GM23338 (cell line): Measurements from ENCODE around the gene PSMD2. TPM values are rescaled to one million over a fixed set of nuclear protein-coding genes. Genes with fewer than 3 reads are reported as not detected.

Experiments
- ATAC-seq: fragments of 200-7000 bp; cut with Tn5 transposase; 3 replicates; pipeline ENCODE4 v1.9.1; 2020
- DNase-seq: peaks from one replicate; pipeline ENCODE4 v3.0.0-alpha.2; 2015; ENCODE audit warnings: low spot score
- H2AFZ ChIP-seq: fragments of 200-600 bp; sonication (generic); 2 replicates; pipeline ENCODE4 v1.8.0; 2016; ENCODE audit warnings: antibody characterized with exemption, mild to moderate bottlenecking, moderate library complexity
- H3F3A ChIP-seq: fragments of 200-600 bp; sonication (generic); replicated peaks from 2 replicates; pipeline ENCODE4 v1.8.0; 2017; ENCODE audit warnings: antibody characterized with exemption, mixed run types, low read depth
- H3K27ac ChIP-seq: fragments of 200-600 bp; sonication (generic); 2 replicates; pipeline ENCODE4 v1.6.1; 2016; ENCODE audit warnings: low read depth
- H3K27me3 ChIP-seq: fragments of 200-600 bp; sonication (generic); 2 replicates; pipeline ENCODE4 v1.8.0; 2016; ENCODE audit warnings: mild to moderate bottlenecking, mixed run types, moderate library complexity; ENCODE audit not compliant: insufficient read depth
- H3K36me3 ChIP-seq: fragments of 200-600 bp; sonication (generic); 2 replicates; pipeline ENCODE4 v1.8.0; 2016; ENCODE audit warnings: mild to moderate bottlenecking; ENCODE audit not compliant: insufficient read depth
- H3K4me1 ChIP-seq: fragments of 200-600 bp; sonication (generic); 2 replicates; pipeline ENCODE4 v1.8.0; 2016; ENCODE audit warnings: mild to moderate bottlenecking, moderate library complexity; ENCODE audit not compliant: insufficient read depth
- H3K4me2 ChIP-seq: fragments of 200-600 bp; sonication (generic); 2 replicates; pipeline ENCODE4 v1.7.1; 2017; ENCODE audit warnings: mixed run types
- H3K4me3 ChIP-seq: fragments of 200-600 bp; sonication (generic); 2 replicates; pipeline ENCODE4 v1.6.1; 2016; ENCODE audit warnings: mixed run types
- H3K79me2 ChIP-seq: fragments of 200-600 bp; sonication (generic); replicated peaks from 2 replicates; pipeline ENCODE4 v1.8.0; 2017; ENCODE audit warnings: mild to moderate bottlenecking; ENCODE audit not compliant: insufficient read depth
- H3K9me2 ChIP-seq: fragments of 200-600 bp; sonication (generic); 2 replicates; pipeline ENCODE4 v1.8.0; 2017; ENCODE audit not compliant: insufficient read depth
- H4K20me1 ChIP-seq: fragments of 200-600 bp; sonication (generic); replicated peaks from 2 replicates; pipeline ENCODE4 v1.8.0; 2017; ENCODE audit warnings: mild to moderate bottlenecking; ENCODE audit not compliant: insufficient read depth
- H3K27ac Mint-ChIP-seq: 2 replicates; pipeline ENCODE4 v1.8.0; 2020; ENCODE audit warnings: inconsistent platforms, mild to moderate bottlenecking, moderate library complexity, mixed read lengths
- H3K27me3 Mint-ChIP-seq: 3 replicates; pipeline ENCODE4 v1.8.0; 2022; ENCODE audit warnings: low read depth, mild to moderate bottlenecking, moderate library complexity, mixed read lengths, inconsistent platforms; ENCODE audit not compliant: insufficient read depth, poor library complexity
- H3K36me3 Mint-ChIP-seq: 3 replicates; pipeline ENCODE4 v1.8.0; 2021; ENCODE audit warnings: low read depth, mild to moderate bottlenecking, inconsistent platforms, moderate library complexity, mixed read lengths
- H3K4me1 Mint-ChIP-seq: 3 replicates; pipeline ENCODE4 v1.8.0; 2020; ENCODE audit warnings: mild to moderate bottlenecking, inconsistent platforms, mixed read lengths
- H3K4me3 Mint-ChIP-seq: 3 replicates; pipeline ENCODE4 v1.8.0; 2021; ENCODE audit warnings: moderate library complexity, mild to moderate bottlenecking, inconsistent platforms, mixed read lengths
- H3K9me3 Mint-ChIP-seq: 3 replicates; pipeline ENCODE4 v1.8.0; 2020; ENCODE audit warnings: moderate library complexity, mild to moderate bottlenecking, inconsistent platforms, mixed read lengths
- CREB1 ChIP-seq: fragments of 250-450 bp; sonication (Bioruptor Pico); IDR thresholded peaks from 2 replicates; pipeline ENCODE4 v1.5.0; 2020; ENCODE audit warnings: low read depth, mild to moderate bottlenecking, moderate library complexity
- CTCF ChIP-seq, 2 experiments: fragments of 200-600 bp in 1 of 2; sonication (generic) in 1 of 2; conservative IDR thresholded peaks; 2 replicates each; pipeline versions ENCODE4 v1.5.1 to v1.6.1; 2016 to 2017; ENCODE audit warnings: antibody characterized with exemption in 2 of 2, low read depth in 2 of 2, mild to moderate bottlenecking in 2 of 2, moderate library complexity in 1 of 2
- EZH2 ChIP-seq: fragments of 200-600 bp; sonication (generic); IDR thresholded peaks from one replicate; pipeline ENCODE4 v1.8.0; 2017; ENCODE audit warnings: antibody characterized with exemption, mild to moderate bottlenecking, low read depth; ENCODE audit not compliant: unreplicated experiment
- EZH2phosphoT487 ChIP-seq: fragments of 200-600 bp; sonication (generic); IDR thresholded peaks from one replicate; pipeline ENCODE4 v1.8.1; 2018; ENCODE audit warnings: antibody characterized with exemption; ENCODE audit not compliant: unreplicated experiment
- NANOG ChIP-seq: IDR thresholded peaks from 2 replicates; pipeline ENCODE4 v1.6.1; 2016; ENCODE audit warnings: antibody characterized with exemption, borderline replicate concordance
- POLR2AphosphoS5 ChIP-seq: IDR thresholded peaks from 2 replicates; pipeline ENCODE4 v1.6.1; 2016; ENCODE audit warnings: antibody characterized with exemption, low read depth
- ZNF114 ChIP-seq: fragments of 250-450 bp; sonication (Bioruptor Pico); IDR thresholded peaks from 2 replicates; pipeline ENCODE4 v1.5.0; 2020; ENCODE audit warnings: mild to moderate bottlenecking, moderate library complexity
- ZNF331 ChIP-seq: fragments of 250-450 bp; sonication (Bioruptor Pico); IDR thresholded peaks from 2 replicates; pipeline ENCODE4 v1.5.0; 2020; ENCODE audit warnings: low read depth, mild to moderate bottlenecking, moderate library complexity
- polyA plus RNA-seq: library from polyadenylated mRNA; unstranded; fragments of >200 nt; fragmentation: Nextera tagmentation; extraction: Ambion mirVana; gene quantifications from 2 replicates; pipeline ENCODE4 v1.2.1, GENCODE V29; 2016
- total RNA-seq: library from RNA; depleted of rRNA; stranded (reverse); fragments of >200 nt; shearing (Covaris generic); gene quantifications from 2 replicates; pipeline ENCODE4 v1.2.3, GENCODE V29; 2014
- TF ChIP-seq, protein P1 (sequence below): IDR thresholded peaks from 2 replicates; pipeline ENCODE4 v1.6.1; 2016; ENCODE audit warnings: antibody characterized with exemption
- TF ChIP-seq, protein P2 (sequence below): IDR thresholded peaks from one replicate; pipeline ENCODE4 v1.6.1; 2018; ENCODE audit warnings: antibody characterized with exemption; ENCODE audit not compliant: unreplicated experiment

PSMD2 gene
- total and polyA plus RNA-seq, 2 experiments from 2014 or later, result 117 to 507 TPM

GRCh38 chr3:184351511-184352148, 52.6 kb downstream of the PSMD2 start:
- Mint-ChIP-seq H3K4me3 (no peak overlapping the region; the same call in 2 of the 3 replicates), H3K4me1 (peaks cover 8% of the 10 kb centered on the region), H3K27ac (no peak overlapping the region), H3K27me3 (peaks cover 1% of the 10 kb centered on the region), H3K36me3 (peaks cover 28% of the 10 kb centered on the region), H3K9me3 (no peaks in the 10 kb centered on the region)
- Histone ChIP-seq H3K27me3 (no peaks in the 10 kb centered on the region), H3F3A (0 out of 2 replicates have a peak, but pooled peaks cover 2% of the 10 kb centered on the region), H3K27ac (peak overlapping the region; percentile 59; the same call in 1 of the 2 replicates), H3K4me2 (no peak overlapping the region), H2AFZ (no peak overlapping the region), H4K20me1 (0 out of 2 replicates have a peak, but pooled peaks cover 4% of the 10 kb centered on the region), H3K36me3 (0 out of 2 replicates have a peak, but pooled peaks cover 3% of the 10 kb centered on the region), H3K79me2 (no peaks in the 10 kb centered on the region), H3K9me2 (no peaks in the 10 kb centered on the region), H3K4me3 (no peak overlapping the region), H3K4me1 (peaks cover 6% of the 10 kb centered on the region; the same call in 1 of the 2 replicates)
- no peak for ATAC-seq
- DNase-seq, result no peak
- TF ChIP-seq EZH2phosphoT487 (no peak), EZH2 (no peak), ZNF331 (no peak), CREB1 (CRISPR knock-in tag) (no peak)
- TF ChIP-seq, protein P1, sequence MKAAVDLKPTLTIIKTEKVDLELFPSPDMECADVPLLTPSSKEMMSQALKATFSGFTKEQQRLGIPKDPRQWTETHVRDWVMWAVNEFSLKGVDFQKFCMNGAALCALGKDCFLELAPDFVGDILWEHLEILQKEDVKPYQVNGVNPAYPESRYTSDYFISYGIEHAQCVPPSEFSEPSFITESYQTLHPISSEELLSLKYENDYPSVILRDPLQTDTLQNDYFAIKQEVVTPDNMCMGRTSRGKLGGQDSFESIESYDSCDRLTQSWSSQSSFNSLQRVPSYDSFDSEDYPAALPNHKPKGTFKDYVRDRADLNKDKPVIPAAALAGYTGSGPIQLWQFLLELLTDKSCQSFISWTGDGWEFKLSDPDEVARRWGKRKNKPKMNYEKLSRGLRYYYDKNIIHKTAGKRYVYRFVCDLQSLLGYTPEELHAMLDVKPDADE, result no peak
- TF ChIP-seq, protein P2, sequence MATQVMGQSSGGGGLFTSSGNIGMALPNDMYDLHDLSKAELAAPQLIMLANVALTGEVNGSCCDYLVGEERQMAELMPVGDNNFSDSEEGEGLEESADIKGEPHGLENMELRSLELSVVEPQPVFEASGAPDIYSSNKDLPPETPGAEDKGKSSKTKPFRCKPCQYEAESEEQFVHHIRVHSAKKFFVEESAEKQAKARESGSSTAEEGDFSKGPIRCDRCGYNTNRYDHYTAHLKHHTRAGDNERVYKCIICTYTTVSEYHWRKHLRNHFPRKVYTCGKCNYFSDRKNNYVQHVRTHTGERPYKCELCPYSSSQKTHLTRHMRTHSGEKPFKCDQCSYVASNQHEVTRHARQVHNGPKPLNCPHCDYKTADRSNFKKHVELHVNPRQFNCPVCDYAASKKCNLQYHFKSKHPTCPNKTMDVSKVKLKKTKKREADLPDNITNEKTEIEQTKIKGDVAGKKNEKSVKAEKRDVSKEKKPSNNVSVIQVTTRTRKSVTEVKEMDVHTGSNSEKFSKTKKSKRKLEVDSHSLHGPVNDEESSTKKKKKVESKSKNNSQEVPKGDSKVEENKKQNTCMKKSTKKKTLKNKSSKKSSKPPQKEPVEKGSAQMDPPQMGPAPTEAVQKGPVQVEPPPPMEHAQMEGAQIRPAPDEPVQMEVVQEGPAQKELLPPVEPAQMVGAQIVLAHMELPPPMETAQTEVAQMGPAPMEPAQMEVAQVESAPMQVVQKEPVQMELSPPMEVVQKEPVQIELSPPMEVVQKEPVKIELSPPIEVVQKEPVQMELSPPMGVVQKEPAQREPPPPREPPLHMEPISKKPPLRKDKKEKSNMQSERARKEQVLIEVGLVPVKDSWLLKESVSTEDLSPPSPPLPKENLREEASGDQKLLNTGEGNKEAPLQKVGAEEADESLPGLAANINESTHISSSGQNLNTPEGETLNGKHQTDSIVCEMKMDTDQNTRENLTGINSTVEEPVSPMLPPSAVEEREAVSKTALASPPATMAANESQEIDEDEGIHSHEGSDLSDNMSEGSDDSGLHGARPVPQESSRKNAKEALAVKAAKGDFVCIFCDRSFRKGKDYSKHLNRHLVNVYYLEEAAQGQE, result no peak

GRCh38 chr3:184352149-184352785, 53.2 kb downstream of the PSMD2 start:
- H3K4me3 Mint-ChIP-seq, result no peak overlapping the region
- no peak for ATAC-seq
- TF ChIP-seq POLR2AphosphoS5 (no peak), CREB1 (CRISPR knock-in tag) (no peak), ZNF114 (CRISPR knock-in tag) (no peak), ZNF331 (no peak), NANOG (no peak), CTCF (conservative IDR thresholded peaks at IDR 0.05; ENCODE audit: low read depth in 2 of 2) (no peak)
- TF ChIP-seq, protein P2, result no peak
- TF ChIP-seq, protein P1, result no peak

More at GRCh38 chr3:184352149-184352785, 53.2 kb downstream of the PSMD2 start:
- Mint-ChIP-seq H3K9me3 (no peaks in the 10 kb centered on the region), H3K27ac (no peak overlapping the region), H3K4me1 (peaks cover 8% of the 10 kb centered on the region), H3K36me3 (peaks cover 32% of the 10 kb centered on the region), H3K27me3 (no peaks in the 10 kb centered on the region)
- Histone ChIP-seq H3K4me1 (peaks cover 6% of the 10 kb centered on the region; the same call in 1 of the 2 replicates), H4K20me1 (0 out of 2 replicates have a peak, but pooled peaks cover 4% of the 10 kb centered on the region), H3K27me3 (no peaks in the 10 kb centered on the region), H3K4me2 (no peak overlapping the region), H3K4me3 (no peak overlapping the region), H3K27ac (no peak overlapping the region), H3K79me2 (no peaks in the 10 kb centered on the region), H3K9me2 (no peaks in the 10 kb centered on the region), H3K36me3 (0 out of 2 replicates have a peak, but pooled peaks cover 3% of the 10 kb centered on the region), H3F3A (0 out of 2 replicates have a peak, but pooled peaks cover 2% of the 10 kb centered on the region), H2AFZ (no peak overlapping the region)
- no peak for DNase-seq
